HG03575 (cell line): ENCODE results near the gene BASP1.

ENCODE experiments used
- ATAC-seq: cut with Tn5 transposase; IDR thresholded peaks from one replicate; pipeline ENCODE4 v1.9.1; 2021; ENCODE audit not compliant: unreplicated experiment, insufficient number of reproducible peaks, low FRiP score; ENCODE audit errors: extremely low read depth

BASP1 gene

DNA sequence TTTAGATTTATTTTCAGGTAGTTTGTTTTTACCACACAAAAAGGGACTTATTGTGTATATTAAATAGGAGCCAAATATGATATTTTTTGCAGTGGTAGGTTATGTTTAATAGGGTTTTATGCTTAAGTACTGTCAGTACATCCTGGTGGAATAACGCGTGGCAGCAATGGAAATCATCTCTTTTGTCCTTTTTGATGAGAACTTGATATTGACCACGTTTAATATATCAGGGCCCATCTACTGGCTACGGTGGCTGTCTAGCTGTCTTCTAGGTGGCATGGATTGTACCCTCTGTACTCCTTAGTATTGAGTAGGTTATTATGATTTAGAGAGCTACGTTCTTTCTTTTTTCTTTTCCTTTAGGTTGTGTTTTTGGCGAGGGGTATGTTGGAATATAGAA, 2.6 kb downstream of the BASP1 start:
- ATAC-seq: no peak

DNA sequence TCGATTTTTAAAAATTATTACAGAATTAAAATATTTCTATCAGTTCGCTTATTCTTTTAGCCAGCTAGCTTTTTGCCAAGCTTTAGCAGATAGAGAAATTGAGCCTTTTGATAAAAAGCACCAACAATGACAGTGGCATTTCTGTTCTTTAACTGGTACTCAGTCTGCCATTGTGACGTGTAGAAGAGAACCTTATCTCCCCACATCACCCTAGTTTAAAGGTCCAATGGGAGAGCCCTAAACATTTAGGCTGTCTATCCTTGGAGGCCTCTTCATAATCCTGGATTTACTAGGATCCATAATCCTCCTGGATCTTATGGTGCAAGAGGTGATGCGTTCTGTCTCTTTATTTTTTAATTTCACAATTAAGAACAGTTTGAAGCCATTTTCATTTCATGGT, 3.0 kb downstream of the BASP1 start:
- no peak for ATAC-seq

DNA sequence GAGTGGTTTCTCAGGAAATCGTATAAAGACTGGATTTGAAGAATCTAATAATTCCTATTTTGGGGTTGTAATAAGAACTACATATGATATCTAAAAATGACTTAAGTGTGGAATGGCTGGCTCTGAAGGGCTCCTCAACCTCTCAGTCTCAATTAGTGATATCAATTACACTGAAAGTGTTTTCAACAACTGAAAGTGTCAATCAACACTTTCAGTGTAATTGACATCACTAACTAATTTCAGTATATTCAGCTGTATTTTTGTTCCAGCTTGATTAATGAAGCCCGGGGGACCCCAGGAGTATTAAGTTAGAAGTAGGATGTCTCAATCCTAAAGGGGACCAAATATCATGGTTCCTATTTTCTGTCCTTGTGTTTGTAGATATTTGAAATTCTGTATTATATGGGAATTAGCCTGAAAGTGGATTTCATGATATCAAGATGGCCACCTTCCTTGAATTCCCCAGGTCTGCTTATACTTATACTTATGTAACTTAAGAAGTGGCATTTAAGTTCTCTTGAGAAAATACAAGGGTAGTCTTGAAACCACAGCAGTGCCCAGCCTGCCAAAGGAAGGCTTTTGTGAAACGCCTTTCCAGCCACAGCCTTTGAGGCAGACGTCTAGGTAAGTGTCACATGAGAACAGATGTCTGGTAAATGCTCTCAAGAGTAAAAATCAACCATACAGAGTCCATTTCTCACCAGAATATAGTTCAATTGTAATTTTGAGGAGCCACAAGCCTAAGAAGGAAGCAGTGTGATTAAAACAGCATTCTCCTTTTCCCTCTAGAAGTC, 4.6 kb downstream of the BASP1 start:
- no peak for ATAC-seq

DNA sequence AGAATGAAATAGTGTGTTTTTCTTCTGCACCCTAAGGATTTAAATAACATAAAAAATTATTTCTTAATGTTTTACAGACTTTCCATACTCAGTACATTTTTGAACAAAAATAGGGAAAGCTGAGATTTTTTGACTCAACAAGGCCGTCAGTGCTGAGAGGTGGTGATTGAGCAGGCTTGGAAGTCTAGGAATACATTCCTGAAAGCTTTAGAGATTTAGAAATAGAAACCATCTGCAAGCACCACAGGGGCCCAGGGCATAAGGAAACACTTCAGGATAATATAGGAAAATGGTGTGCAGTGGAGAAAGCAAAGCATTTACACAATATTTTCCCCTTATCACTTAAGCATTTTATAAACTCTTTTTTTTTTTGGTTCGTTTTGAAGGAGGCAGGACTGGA, 5.2 kb downstream of the BASP1 start:
- ATAC-seq: no peak

DNA sequence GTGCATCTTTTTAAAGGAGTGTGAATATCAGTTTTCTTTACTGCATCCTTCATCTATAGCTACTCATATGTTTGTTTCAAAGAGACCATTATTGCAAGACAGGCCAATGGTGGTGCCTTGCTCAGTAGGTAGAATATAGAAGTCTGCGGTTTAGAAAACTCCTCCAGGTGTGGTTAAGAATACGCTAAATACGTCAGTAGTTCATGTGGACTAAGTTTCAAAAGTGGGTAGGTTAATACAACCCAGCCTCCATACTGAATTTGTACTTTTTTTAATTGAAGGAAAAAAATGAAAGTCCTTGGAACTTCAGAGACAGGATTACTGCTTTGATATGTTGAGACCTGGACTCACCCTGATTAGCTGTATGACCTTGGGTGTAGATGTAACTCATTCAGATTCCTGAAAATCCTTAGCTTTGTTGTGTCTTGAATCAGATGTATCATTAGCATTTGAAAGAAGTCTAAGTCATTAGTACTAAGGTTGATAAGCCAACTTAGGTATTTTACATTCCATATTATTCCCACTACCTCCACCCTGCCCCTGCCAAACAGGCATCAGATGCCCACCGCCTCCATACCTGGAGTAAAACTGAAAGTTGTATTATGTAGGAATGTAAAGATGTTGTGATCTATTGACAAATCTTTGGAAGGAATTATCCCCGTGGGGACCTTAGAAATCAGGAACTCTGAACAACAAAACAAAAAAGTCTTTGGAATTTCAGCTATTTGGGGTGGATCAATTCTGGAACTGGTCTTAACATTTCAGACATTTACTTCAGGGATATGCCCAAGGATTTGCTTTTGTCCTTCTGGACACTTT, 6.1 kb downstream of the BASP1 start:
- peak; percentile 31 for ATAC-seq

DNA sequence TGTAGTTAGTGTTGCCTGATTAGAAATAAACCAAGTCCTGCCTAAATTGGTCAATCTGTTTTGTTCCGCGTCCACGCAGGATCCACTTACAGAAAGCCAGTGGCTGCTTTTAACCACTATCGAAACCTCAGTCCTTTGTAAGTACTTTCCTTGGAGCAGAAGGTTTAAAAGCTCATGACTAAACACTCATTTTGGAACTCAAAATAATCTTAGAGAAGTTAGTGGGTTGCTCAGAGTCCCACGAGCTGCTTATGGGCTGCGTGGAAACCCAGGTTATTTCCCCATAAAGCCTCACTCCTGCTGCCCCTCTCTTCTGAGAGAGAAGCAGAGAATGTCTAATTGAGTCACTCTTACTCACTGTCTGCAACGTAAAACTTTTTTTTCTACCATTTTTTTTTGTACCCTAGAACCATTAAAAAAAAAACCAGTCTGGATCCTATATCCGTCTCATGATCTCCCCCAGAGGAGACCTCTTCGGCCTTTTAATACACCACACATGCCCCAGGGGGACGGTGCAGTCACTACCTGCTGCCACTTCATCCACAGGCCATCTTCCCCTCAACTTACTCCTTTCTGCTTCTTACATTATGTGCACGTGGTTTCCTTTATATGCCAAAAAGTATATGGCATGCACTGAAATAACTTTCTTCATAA, 7.6 kb downstream of the BASP1 start:
- peak; percentile 31 for ATAC-seq

DNA sequence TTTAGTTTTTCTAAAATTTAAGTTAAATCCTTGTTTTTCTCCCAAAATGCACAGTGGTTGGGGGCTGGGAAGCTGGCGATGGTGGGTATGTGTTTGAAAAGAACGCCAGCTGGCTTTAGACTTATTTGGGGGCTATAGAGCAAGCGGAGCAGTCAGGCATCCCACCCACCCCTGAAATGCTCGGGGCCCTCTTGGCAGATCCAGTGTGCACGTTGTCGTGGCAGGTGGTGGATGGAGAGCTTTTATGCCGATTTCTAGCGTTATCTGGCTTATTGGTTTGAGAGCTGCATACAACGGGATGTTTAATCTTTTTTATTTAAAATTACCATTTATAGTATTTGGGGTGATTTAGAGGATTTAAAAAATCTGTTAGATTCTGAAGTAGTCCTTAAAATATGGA, 8.1 kb downstream of the BASP1 start:
- ATAC-seq: no peak

DNA sequence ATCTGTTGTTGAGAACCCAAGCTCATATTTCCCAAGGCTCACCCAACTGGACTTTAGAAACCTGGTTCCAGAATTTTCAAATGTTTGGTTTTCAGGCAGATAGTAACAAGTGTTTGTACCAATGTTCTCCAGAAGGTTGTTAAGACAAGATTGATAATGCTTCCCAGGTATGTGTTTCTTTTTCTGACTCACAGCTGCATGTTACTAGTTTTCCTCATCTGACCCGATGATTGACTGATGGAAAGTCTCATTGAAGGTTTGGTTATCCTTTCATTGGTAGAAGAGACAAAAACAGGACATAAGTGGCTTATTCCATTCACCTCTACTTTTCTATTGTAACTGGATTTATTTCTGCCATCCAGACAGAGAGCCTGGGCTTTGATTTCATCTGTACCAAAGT, 10.4 kb downstream of the BASP1 start:
- no peak for ATAC-seq

DNA sequence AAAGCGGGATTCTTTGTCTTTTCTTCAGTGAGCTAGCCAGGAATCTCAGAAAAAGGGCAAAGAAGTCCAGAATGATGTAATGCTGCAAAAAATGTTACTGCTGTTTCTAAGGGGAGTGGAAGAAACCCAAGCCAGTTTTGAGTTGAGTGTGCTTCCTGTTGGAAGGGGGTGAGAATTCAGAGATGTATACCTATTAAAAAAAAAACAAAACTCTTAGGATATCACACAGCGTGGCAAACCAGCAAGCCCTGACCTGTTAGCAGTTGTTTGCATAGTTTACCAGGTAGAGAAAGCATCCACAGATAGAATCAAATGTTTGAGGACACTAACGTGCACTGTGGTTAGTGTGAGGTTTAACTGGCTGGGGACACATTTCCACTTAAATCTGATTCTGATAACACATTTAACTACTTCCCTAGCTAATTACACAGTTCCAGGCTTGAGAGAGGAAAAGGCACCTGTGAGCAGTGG, 11.4 kb downstream of the BASP1 start:
- peak; percentile 32 for ATAC-seq

DNA sequence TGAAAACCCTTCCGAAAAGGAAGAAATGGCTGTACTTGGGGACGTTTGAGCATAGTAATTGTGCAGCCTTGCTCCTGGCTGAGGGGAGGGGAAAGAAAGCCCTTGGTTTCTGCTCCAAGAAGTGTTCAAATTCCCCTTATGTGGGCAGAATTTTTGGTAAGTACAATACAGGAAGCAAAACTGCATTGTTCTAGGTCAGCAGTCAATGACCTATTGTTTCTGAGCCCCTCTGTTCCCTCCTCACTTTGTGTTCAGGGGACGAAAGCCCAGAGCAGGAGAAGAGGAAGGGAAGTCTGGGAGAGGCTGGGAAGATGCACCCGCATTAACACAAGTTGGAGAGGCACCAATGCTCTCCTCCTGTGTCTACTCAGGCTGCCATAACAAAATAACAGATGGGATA, 11.9 kb downstream of the BASP1 start:
- peak; percentile 12 for ATAC-seq

DNA sequence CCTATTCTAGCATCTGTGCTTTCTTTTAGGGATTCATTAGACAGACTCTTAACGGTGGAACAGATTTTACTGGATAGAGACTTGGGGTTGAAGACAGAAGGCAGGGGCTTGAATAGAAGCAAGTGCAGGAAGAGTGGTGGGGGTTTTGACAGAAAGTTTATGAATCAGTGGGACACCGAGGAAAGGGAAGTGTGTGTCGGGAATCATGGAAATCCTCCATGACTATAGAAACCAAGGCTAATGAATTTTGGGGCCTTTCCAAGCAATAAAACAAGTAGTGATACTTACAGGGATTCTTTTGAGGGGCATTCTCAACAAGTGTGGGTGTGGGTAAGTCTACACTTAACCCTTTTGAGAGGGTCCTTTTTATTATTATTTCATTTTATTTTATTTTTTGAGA, 12.8 kb downstream of the BASP1 start:
- no peak for ATAC-seq

DNA sequence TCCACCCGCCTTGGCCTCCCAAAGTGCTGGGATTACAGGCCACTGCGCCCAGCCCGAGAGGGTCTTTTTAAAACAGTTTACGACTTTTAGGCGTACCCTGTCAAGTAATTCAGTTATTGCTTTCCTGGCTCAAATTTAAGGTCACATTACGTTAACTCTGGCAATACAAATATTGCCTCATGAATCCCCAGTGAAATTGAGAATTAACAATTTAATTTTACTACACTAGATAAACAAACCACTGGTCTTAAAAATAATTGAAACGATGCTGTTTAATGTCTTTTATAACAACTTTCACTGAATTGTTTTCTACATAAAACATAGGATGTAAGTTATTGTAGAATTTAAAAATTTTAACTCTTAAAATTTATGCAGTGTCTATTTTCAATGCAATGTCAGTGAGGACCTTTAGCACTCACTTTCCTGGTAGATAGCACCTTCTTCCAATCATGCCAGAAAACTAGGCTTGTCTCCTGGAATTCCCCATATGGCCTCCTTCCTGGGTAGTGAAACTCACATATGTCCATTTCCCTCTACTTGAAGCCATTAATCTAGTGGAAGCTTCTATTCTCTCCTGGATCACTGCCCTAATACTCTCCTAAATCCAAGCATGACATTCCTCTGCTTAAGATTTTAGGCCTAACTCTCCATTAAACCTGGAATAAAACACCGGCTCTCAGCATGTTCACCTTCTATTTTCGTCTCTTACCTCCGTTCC, 13.5 kb downstream of the BASP1 start:
- ATAC-seq: no peak

DNA sequence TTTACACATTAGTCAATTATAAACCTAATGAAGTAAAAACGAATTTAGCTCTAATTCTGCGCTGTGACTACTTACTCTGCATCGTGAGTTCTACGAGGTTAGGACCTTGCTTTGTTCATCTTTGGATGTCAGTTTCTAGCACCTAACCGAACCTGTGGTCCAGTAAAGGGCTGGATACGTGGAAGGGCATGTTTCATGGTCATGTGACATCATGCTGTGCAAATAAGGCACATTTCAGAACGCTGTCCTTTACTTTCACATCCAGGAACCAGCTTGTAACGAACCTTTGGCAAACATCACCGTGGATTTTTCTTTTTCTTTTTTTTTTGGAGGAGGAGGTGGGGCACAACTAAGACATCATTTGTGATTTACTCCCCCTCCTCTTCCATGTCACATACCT, 15.0 kb downstream of the BASP1 start:
- no peak for ATAC-seq

DNA sequence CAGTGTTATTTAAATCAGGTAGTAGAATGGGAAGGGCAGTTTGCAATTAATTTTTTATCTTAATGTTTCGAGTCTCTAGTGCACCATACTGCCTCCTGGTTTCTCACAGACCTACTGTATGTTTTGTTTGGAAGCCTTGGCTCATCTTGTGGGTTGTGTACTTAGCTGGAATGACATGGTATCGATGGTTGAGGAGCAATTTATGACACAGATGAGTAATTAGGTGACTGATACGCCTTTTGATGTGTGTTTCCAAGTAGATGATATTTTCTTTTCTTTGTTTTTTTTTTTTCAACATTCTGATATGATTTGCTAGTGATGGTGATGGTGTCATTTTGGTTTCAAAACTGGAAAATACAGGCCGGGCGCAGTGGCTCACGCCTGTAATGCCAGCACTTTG, 16.1 kb downstream of the BASP1 start:
- ATAC-seq: no peak

DNA sequence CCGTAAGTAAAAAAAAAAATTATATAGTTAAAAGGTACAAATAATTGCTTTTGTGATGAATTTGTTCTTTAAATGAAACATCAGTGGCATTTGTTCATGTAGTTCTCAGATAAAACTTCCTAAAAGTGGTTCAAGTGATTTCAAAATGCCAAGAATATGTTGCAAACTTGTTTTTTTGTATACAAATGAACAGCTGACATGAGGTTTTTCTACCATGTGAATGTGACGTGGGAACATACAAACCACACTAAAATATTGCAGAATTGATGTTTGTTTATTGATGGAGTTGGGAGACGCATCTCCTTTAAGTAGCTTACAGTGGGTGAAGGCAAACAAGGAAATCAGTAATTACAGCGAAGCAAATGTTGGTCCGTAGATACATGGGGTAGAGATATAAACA, 16.9 kb downstream of the BASP1 start:
- no peak for ATAC-seq

DNA sequence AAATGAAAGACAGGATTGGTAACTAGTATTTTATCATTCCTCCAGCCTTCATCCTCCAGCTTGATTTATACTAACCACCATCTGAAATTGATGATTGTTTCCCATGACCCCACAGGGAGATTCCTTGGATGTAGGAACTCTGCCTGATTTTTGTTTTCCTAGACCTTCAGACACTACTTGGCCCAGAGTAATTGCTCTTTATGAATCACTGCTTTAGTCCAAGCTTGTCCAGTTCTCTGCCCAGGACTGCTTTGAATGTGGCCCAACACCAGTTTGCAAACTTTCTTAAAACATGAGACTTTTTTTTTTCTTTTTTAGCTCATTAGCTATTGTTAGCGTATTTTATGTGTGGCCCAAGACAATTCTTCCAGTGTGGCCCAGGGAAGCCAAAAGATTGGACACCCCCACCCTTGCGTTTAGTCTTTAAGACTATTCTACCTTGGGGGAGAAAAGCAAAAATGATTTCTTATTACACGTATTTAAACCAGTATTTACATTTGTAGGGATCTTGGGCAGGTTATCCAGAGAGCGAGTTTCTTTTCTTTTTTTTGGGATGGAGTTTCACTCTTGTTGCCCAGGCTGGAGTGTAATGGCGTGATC, 18.4 kb downstream of the BASP1 start:
- no peak for ATAC-seq

DNA sequence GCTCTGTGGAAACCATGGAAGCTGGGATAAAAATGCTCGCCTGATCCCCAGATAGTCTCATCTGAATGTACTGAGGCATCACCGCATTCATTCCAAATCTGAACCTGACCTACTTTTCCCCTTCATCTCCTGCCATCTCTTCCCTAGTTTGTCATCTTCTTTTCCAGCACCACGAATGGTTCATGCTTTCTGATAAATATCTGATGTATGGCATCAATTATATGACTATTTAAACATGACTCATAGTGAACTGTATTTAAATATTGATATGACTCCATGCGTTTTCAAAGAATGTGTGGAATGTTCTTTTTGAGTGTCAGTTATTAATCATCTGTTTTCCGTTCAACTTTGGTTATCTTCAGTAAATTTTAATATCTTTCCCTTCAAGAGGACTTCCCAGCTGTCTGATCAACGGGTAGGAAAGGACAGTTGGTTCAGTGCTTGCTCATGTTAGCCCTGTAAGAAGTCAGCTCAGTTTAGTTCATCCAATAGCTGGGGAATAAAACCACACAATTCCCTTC, 21.1 kb downstream of the BASP1 start:
- no peak for ATAC-seq

DNA sequence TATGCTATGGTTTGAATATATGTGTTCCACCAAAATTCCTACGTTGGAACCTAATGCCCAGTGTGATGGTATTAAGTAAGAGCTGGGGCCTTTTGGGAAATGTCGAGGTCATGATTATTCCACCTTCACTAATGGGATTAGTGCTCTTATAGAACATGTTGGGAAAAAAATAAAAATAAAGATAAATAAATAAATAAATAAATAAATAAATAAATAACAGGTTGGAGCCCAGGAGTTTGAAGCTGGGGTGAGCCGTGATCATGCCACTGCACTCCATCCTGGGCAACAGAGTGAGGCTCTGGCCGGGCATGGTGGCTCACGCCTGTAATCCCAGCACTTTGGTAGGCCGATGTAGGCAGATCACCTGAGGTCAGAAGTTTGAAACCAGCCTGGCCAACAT, 22.5 kb downstream of the BASP1 start:
- no peak for ATAC-seq

DNA sequence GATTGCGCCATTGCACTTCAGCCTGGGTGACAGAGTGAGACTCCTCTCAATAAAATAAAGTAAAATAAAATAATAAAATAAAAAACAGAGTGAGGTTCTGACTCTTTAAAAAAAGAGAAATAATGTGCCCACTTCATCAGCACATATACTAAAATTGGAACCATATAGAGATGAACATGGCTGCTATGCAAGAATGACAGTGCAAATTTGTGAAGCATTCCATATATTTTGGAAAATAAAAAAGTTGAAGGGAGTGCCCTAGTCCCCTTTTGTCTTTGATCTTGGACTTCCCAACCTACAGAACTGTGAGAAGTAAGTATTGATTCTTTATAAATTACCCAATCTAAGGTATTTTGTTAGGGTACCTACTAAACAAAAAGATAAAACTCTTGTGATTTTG, 23.1 kb downstream of the BASP1 start:
- ATAC-seq: no peak
